ENCODE results near the gene PGRMC1. TPM values are rescaled to one million over a fixed set of nuclear protein-coding genes. Genes with fewer than 3 reads are reported as not detected.

PGRMC1 gene
- total and polyA plus RNA-seq, 7 donors: 6.3 to 15.4 (median 10.4) TPM

DNA sequence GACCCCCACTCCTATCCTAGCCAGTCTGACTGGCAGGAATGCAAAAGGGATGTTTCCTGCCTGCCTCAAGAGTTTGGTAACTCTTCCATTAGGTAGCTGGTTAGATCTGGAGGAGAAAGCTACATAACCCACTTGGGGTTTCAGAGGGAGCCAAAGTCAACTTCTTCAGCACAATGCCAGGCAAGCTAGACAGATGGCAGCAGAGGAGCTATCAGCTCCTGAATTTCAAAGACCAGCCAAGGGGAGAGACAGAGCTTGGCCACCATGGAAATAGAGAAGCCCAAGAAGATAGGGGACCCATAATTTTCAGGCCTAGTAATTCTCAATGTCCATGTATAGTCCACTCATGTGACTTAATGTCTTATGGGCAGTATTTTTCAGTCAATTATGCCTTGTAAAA is 56.4 kb downstream of the PGRMC1 start:
- Histone ChIP-seq H3K4me1 (no peaks in the 10 kb centered on the region), H3K27ac (no peak overlapping the region), H3K36me3 (ENCODE audit: insufficient read depth in 1 of 2, low read depth in 1 of 2) (no peaks in the 10 kb centered on the region), H3K27me3 (ENCODE audit: insufficient read depth in 3 of 3, low read length in 2 of 3) (peaks cover 0 to 8% (median 0%) of the 10 kb centered on the region in 3 donors), H3K9me3 (no peaks in the 10 kb centered on the region), H3K4me3 (no peak overlapping the region)
- no peak for DNase-seq
- intact Hi-C loops (cut with DNase I): no loop called here
- TF ChIP-seq, protein P1, sequence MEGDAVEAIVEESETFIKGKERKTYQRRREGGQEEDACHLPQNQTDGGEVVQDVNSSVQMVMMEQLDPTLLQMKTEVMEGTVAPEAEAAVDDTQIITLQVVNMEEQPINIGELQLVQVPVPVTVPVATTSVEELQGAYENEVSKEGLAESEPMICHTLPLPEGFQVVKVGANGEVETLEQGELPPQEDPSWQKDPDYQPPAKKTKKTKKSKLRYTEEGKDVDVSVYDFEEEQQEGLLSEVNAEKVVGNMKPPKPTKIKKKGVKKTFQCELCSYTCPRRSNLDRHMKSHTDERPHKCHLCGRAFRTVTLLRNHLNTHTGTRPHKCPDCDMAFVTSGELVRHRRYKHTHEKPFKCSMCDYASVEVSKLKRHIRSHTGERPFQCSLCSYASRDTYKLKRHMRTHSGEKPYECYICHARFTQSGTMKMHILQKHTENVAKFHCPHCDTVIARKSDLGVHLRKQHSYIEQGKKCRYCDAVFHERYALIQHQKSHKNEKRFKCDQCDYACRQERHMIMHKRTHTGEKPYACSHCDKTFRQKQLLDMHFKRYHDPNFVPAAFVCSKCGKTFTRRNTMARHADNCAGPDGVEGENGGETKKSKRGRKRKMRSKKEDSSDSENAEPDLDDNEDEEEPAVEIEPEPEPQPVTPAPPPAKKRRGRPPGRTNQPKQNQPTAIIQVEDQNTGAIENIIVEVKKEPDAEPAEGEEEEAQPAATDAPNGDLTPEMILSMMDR (IDR thresholded peaks at IDR 0.05): no peak
- no peak for ATAC-seq

Other genes with a start within 250 kb of the PGRMC1 start
- gene CT47C1, start 163.3 kb upstream of the PGRMC1 start, total RNA-seq: not detected
- not detected for gene CT47C1, start 163.3 kb upstream of the PGRMC1 start, polyA plus RNA-seq
- not detected for gene KIAA1210, start 108.5 kb upstream of the PGRMC1 start, total RNA-seq
- gene KIAA1210, start 108.5 kb upstream of the PGRMC1 start, polyA plus RNA-seq: not detected
- gene SLC25A43, start 163.1 kb downstream of the PGRMC1 start, total RNA-seq: 1 to 10 TPM; 1.2 to 2.9 (median 2.4) TPM
- 1 to 10 TPM; 1.1 to 1.6 (median 1.4) TPM for gene SLC25A43, start 163.1 kb downstream of the PGRMC1 start, polyA plus RNA-seq
- 100 to 1,000 TPM in 1 of 4 donors, 10 to 100 TPM in 3; 48.1 to 116 (median 59.6) TPM for gene SLC25A5, start 232.2 kb downstream of the PGRMC1 start, total RNA-seq
- gene SLC25A5, start 232.2 kb downstream of the PGRMC1 start, polyA plus RNA-seq: 100 to 1,000 TPM in 1 of 3 donors, 10 to 100 TPM in 2; 29.1 to 304 (median 73.8) TPM